ENCODE data around the gene CBFB.

Gene CBFB

DNA sequence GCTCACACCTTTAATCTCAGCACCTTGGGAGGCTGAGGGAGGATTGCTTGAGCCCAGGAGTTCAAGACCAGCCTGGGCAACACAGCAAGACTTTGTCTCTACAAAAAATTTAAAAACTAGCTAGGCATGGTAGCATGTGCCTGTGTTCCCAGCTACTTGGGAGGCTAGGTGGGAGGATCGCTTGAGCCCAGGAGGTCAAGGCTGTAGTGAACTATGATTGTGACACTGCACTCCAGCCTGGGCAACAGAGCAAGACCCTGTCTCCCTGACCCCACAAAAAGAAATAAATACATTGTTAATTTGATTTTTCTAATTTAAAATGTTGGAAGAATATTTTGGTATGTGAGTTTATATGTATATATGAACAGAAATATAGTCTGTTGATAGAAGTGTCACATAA lies 58.3 kb downstream of the CBFB start:
- no peak overlapping the region for H3K4me3 ChIP-seq (ENCODE audit: low read depth, low read length)
- DNase-seq (ENCODE audit: low read depth, low spot score), result no peak
- TF ChIP-seq, protein P1, sequence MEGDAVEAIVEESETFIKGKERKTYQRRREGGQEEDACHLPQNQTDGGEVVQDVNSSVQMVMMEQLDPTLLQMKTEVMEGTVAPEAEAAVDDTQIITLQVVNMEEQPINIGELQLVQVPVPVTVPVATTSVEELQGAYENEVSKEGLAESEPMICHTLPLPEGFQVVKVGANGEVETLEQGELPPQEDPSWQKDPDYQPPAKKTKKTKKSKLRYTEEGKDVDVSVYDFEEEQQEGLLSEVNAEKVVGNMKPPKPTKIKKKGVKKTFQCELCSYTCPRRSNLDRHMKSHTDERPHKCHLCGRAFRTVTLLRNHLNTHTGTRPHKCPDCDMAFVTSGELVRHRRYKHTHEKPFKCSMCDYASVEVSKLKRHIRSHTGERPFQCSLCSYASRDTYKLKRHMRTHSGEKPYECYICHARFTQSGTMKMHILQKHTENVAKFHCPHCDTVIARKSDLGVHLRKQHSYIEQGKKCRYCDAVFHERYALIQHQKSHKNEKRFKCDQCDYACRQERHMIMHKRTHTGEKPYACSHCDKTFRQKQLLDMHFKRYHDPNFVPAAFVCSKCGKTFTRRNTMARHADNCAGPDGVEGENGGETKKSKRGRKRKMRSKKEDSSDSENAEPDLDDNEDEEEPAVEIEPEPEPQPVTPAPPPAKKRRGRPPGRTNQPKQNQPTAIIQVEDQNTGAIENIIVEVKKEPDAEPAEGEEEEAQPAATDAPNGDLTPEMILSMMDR (IDR thresholded peaks at IDR 0.05; ENCODE audit: low read depth, low read length), result no peak
- in situ Hi-C loops (cut with HindIII; ENCODE audit: low sequenced_read_pairs), result no loop called here

DNA sequence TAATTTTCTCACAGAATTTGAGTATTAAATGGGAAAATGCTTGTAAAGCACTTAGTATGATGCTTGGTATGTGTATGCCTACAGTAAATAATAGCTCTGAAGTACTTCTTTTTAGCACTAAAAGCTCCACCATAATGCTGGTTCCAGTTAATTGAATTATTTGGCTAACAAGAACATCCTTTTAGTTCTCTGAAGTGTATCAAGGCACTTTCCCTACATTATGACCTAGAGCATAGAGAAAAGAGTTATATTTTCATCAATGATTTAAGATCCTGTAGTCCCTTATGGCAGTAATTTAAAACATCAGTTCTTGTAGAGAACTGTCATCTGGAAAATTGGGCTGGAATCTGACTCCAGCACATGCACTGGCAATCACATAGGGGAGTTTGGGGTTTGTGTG lies 58.9 kb downstream of the CBFB start:
- TF ChIP-seq, protein P1 (IDR thresholded peaks at IDR 0.05; ENCODE audit: low read depth, low read length), result no peak
- in situ Hi-C loops (cut with HindIII; ENCODE audit: low sequenced_read_pairs), result no loop called here
- H3K4me3 ChIP-seq (ENCODE audit: low read depth, low read length), result no peak overlapping the region
- no peak for DNase-seq (ENCODE audit: low read depth, low spot score)

DNA sequence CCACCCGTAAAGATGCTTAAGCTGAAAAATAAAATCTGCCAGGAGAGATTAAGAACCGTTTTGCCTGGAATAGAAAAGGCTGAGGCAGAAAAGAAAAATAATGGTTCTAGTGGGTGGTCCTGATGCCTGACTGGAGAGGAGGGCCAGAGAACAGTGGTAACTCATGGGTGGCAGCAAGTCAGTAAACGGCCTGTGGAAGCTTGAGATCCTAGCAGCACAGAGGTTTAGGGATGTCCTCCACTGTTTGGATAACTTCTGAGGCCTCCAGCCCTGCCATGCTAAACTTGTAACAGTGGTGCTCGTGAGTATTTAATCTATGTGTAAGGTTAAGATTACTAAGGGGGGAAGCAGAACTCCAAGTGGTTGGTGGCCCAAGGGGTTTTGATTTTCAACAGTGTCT lies 59.6 kb downstream of the CBFB start:
- DNase-seq (ENCODE audit: low read depth, low spot score), result no peak
- H3K4me3 ChIP-seq (ENCODE audit: low read depth, low read length), result no peak overlapping the region
- in situ Hi-C loops (cut with HindIII; ENCODE audit: low sequenced_read_pairs), result no loop called here
- TF ChIP-seq, protein P1 (IDR thresholded peaks at IDR 0.05; ENCODE audit: low read depth, low read length), result no peak

DNA sequence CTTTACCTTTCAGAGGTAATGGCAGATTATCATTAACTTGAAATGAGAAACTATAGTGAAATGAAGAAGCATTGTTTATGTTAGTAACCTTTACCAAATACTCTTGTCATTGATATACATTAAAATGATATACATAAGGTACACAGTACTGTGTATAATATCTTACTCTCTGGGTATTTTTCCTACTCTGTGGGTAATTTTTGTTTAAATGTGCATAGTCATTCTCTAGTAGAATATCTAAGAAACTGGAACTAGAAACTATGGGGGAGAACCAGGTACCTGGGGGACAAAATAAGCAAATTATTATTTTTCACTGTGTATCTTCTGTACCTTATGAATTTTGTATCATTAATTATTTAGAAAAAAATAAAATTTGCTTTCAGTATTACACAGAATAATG lies 60.2 kb downstream of the CBFB start:
- TF ChIP-seq, protein P1 (IDR thresholded peaks at IDR 0.05; ENCODE audit: low read depth, low read length), result no peak
- DNase-seq (ENCODE audit: low read depth, low spot score), result no peak
- H3K4me3 ChIP-seq (ENCODE audit: low read depth, low read length), result no peak overlapping the region
- in situ Hi-C loops (cut with HindIII; ENCODE audit: low sequenced_read_pairs), result no loop called here

DNA sequence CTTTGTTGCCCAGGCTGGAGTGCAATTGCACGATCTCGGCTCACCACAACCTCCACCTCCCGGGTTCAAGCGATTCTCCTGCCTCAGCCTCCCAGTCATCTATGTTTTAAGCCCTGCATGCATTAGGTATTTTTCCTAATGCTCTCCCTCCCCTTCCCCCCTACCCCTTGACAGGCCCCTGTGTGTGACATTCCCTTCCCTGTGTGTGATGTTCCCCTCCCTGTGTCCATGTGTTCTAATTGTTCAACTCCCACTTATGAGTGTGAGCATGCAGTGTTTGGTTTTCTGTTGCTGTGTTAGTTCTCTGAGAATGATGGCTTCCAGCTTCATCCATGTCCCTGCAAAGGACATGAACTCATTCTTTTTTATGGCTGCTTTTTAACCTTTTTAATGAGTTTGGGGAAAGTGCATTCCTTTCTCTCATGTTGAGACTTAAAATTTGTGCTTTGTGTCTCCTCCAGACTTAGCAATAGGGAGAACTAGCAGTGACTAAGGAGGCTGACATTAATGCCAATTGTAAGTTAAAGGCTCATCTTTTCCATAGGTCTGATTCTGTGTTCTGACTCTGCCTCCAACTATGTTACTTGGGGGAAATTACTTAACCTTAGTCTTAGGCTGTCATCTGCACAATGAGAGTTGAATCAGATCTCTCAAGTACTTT lies 63.1 kb downstream of the CBFB start:
- H3K4me3 ChIP-seq (ENCODE audit: low read depth, low read length), result no peak overlapping the region
- DNase-seq (ENCODE audit: low read depth, low spot score), result peak; percentile 60
- in situ Hi-C loops (cut with HindIII; ENCODE audit: low sequenced_read_pairs), result no loop called here
- TF ChIP-seq, protein P1 (IDR thresholded peaks at IDR 0.05; ENCODE audit: low read depth, low read length), result no peak

DNA sequence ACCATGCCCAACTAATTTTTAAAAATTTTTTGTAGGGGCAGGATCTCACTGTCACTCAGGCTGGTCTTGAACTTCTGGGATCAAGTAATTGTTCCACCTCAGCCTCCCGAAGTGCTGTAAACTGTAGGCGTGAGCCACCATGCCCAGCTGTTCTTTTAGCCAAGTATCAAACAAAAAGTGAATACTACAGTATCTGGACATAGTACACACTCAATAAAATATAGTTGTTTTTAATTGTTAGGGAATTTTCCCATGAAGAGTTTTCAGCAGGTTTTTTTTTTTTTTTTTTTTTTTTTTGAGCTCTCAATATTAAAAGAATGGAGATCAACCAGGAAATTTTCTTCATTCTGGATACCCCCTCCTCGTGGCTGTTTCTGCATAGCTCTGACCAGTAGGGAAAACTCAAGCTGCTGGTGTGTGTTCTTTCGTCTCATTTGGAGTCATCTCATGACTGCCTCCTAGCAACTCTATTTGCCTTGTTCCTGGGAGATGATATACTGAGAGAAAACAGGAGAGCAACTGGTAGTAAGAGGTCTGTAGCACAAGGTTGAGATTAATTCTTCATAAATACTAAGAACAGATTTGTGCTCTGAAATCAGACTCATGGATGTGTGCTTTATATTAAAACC lies 64.3 kb downstream of the CBFB start:
- no peak overlapping the region for H3K4me3 ChIP-seq (ENCODE audit: low read depth, low read length)
- DNase-seq (ENCODE audit: low read depth, low spot score), result no peak
- TF ChIP-seq, protein P1 (IDR thresholded peaks at IDR 0.05; ENCODE audit: low read depth, low read length), result no peak
- in situ Hi-C loops (cut with HindIII; ENCODE audit: low sequenced_read_pairs), result no loop called here
